Peyer's patch (tissue), 4 donors: ENCODE measurements around the gene FAM83G.

ENCODE experiments used
- CTCF ChIP-seq, 6 experiments: fragments of 450-650 bp in 4 of 6; fragments of 200-600 bp in 2 of 6; sonication (generic) in 1 of 6; IDR thresholded peaks; one replicate each; pipeline ENCODE4 v1.5.1; 2017 to 2019; ENCODE audit warnings: antibody characterized with exemption in 6 of 6, mild to moderate bottlenecking in 3 of 6, moderate library complexity in 1 of 6
- POLR2A ChIP-seq, 2 donors: fragments of 450-650 bp; IDR thresholded peaks; one replicate each; pipeline ENCODE4 v1.5.1; 2017; ENCODE audit warnings: antibody characterized with exemption in 2 of 2, mild to moderate bottlenecking in 2 of 2, moderate library complexity in 2 of 2

GRCh38 chr17:18987230-18987610 is 17.3 kb downstream of the FAM83G start:
- TF ChIP-seq CTCF (IDR thresholded peaks at IDR 0.05) (no peak), POLR2A (IDR thresholded peaks at IDR 0.05) (no peak)
